Cerebellar cortex (tissue), 1 donor: ENCODE data around the gene MGARP.
A peak's percentile ranks its signal among the peaks of the same experiment; 100 is the strongest.

Experiments used
- DNase-seq: peaks from one replicate; pipeline ENCODE4 v3.0.0-alpha.2; 2015; ENCODE audit warnings: low spot score

MGARP gene

DNA sequence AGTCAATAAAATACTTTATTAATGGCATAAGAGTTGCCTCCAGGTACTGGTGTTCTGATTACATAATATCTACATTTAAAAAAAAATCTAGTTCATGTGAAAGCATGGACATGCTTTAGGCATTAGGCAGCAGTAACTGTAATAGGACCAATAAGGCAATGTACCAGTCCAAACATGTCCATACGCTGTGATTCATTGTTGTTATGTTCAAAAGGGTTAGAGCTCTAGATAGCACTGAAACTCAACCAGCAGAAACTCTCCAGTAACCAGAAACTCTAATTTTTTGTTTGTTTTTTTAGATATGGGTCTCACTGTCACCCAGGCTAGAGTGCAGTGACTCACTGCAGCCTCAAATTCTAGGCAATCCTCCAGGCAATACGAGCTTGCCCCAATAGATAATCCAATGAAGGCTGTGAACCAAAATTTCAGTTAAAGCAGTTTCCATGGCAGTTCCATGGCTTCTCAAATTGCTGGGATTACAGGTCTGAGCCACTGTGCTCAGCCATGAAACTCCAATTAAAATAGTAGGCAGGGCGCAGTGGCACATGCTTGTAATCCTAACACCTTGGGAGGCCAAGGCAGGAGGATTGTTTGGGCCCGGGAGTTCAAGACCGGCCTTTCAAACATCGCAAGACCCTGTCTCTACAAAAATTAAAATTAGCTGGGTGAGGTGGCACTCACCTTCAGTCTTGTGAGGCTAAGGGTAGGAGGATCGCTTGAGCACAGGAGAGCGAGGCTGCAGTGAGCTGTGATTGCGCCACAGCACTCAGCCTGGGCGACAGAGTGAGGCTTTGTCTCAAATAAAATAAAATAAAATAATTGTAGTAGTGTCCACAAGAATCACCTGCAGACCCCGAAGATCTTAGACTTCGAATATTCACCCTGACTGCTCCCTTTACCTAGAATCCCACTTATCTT, 36.3 kb downstream of the MGARP start:
- DNase-seq, result no peak

- DNase-seq, result no peak
These were observed 37.4 kb downstream of the MGARP start for GRCh38 chr4:139242511-139243051.

DNA sequence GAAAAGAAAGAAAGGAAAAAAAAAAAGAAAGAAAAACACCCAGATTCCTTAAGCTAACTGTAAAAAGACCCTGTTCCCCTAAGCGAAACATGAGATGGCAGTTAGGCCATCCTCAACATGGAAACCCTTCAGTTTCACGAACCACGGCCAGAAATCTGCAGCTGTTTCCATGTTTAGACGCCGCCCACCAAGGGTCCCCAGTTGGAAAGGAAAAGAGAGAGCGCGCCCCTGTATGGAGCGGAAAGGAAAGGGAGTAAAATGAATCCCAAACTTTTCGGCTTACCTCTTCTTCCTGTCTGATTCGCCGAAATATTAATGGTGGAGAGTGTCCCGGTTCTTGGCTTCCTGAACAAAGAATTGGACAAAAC, 38.3 kb downstream of the MGARP start:
- DNase-seq, result no peak

DNA sequence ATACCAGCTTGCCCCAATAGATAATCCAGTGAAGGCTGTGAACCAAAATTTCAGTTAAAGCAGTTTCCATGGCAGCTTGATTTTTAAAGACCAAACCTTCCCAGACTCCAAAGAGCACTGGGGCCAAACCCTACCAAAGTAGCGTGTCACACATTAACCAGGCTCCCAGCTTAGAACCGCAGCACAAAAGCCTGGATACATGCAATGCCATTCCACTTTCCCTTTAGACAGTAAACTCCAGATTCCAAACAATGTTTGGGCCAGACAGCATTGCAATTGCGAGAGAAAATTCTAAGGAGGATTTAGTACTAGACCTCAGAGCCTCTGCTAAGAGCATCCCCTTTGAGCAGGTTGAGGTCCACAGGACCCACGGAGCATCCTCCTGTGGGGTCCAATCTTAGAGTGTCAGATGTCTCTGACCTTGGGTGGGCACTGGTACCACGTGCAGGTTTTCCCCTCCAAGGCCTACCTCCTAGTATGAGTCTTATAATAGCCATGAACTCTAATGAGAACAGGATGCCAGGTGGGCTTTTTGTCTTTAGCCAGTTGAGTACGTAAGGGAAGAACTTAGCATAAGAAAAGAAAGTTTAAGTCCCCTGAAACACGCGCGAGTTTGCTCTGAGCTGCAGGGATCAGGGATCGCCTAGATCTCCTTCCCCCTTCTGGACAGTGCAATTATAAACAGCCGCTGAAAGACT, 38.8 kb downstream of the MGARP start:
- DNase-seq, result no peak

DNA sequence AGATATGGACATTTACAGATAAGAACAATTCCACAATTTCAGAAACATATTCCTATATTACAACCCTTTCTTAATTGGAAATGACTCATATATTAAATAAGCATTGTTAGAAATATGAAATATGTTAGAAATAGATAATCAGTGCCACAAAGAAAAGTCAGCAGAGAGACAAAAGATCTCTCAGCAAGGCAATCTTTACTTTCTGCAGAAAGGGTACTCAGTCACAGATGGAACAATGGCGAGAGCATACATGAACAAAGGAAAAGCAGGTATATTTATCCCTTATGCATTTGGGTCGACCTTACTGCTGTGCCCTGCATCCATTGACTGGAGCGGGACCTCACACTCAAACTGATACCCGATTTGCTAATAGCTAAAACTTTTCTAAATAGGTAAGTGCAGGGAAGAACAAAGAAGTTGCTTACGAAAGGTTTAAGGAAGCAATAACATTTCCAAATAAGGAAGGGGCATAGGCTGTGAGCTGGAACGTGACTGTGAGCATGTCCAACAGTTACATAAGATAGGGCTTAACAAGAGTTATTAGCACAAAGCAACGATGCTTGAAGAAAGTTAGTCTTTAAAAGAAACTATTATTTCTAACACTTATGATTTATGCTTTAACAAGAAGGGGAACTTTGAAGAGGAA, 40.8 kb downstream of the MGARP start:
- DNase-seq, result no peak

- DNase-seq, result no peak
These were observed 45.8 kb downstream of the MGARP start for GRCh38 chr4:139234253-139234652.

DNA sequence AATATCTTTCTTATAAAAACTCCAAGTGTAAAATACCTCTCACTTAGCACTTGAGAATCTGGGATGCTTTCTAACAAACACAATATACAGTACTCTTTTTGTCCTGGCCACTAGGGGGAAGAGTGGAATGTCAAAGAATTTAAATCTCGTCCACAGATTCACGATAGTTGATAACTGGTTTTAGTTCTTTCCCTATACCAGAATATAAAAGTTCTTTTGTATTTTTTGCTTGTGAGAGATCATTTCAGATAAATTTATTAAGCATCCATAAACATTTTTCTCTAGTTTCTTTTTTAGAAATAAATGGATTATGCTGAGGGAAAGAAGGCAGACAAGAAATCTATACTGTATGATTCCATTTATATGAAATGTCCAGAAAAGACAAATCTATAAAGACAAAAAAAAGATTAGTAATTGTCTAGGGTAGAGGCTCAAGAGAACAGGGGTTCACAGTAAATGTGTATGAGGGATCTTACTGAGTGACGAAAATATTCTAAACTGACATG, 50.4 kb downstream of the MGARP start:
- peak; percentile 61 for DNase-seq

GRCh38 chr4:139227729-139228404, 52.2 kb downstream of the MGARP start:
- DNase-seq, result no peak

DNA sequence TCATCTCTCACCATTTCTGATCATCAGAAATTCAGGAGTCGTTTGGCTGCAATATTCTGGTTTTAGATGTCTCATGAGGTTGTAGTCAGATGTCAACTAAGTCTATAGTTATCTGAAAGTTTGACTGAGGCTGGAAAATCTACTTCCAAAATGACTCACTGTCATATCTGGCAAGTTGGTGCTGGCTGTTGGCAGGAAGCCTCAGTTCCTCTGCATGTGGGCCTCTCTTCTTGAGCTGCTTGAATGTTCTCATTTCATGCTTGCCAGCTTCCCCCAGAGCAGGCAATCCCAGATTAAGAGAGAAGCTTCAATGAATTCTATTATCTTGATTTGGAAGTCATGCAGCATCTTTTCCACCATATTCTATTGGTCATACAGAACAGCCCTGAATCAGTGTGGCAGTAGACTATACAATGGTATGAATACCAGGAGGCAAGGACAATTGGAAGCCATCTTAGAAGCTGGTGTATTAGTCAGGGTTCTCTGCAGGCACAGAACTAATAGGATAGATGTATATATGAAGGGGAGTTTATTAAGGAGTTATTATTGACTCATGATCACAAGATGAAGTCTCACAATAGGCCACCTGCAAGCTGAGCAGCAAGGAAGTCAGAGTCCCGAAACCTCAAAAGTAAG, 56.2 kb downstream of the MGARP start:
- DNase-seq, result peak; percentile 52

- no peak for DNase-seq
These were observed 57.8 kb downstream of the MGARP start for GRCh38 chr4:139222215-139222614.

GRCh38 chr4:139221687-139222086, 58.3 kb downstream of the MGARP start:
- no peak for DNase-seq

- DNase-seq, result no peak
These were observed 60.5 kb downstream of the MGARP start for GRCh38 chr4:139219450-139220055.
